ENCODE results near the gene ZNF384. TPM values are rescaled to one million over a fixed set of nuclear protein-coding genes. Genes with fewer than 3 reads are reported as not detected.
A peak's percentile ranks its signal among the peaks of the same experiment; 100 is the strongest.

Gene ZNF384
- polyA plus RNA-seq, 10 donors, result 40.6 to 62.3 (median 47.0) TPM

- DNase-seq, result peak in 1 of 3 donors; percentile 73
Measured at GRCh38 chr12:6699989-6700645, 10.9 kb upstream of the ZNF384 start.

- DNase-seq, result peak in 1 of 3 donors; percentile 18
Measured at GRCh38 chr12:6699259-6699988, 10.2 kb upstream of the ZNF384 start.

DNA sequence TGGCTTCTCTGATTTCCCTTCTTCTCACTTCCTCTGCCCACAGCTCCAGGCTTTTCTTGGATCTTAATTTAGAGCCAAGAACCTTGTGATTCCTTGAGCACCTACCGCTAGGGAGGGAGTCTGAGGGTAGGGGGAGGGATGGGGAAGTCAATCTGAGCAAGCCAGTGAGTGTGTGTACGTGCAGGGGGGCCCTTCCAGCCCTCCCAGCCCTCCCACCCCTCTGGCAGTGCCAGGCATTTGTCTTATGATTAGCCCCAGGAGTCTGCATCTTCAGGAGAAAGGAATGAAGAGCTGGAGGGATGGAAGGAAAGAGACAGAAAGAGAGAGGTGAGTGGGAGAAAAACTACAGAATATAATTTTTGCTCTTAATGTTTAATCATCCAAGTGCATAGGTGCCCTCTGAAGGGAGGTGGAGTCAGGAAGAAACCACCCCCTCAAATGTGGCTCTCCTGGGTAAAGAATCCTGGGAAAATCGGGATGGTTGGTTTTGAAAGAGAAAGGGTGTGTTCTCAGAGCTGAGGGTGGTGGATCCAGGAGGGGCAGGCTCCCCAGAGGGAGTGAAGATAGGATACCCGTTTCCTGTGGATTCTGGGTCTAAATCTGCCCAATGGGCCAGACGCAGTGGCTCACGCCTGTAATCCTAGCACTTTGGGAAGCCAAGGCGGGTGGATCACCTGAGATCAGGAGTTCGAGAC lies 9.3 kb upstream of the ZNF384 start:
- no peak for DNase-seq

- DNase-seq, result peak in 1 of 3 donors; percentile 33
Measured at GRCh38 chr12:6697584-6698351, 8.6 kb upstream of the ZNF384 start.

DNA sequence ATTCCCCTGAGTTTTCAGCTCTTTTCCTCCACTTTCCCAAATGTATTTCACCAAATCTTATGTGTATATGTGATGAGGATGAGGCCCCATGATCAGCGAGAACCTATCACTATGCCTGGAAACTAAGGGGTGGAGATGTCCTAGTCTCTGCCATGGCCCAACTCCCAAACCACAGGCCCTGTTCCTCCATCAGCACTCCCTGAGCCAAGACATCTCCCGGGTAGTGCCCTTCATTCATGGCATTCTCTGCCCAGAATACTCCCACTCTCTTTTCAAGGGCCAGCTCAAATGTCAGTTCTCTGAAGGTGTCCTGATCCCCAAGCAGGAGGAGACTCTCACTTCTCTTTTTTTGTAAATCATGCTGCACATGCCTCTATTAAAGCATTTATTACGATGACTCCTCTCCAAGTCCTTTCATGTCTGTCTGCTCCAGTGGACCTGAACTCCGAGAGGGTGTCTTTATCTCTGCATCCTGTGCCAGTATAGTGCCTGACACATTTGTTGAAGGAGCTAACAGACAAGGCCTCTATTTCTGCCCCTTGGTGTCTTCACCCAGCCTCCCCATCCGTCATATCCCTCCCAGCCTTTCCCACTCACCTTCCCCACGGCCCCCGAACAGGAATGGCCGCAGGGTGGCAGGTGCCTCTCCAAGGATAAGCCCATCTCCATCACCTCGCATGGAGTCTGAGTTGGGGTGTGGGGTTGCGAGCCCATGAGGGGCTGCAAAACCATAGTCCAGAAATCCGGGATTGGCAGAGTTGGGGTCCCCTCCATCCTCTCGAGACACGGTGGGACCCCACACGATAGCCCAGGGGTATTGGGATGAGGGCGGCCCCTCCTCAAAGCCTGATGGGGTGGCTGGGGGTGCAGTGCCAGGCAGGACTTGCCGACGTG lies 7.8 kb upstream of the ZNF384 start:
- DNase-seq, result no peak

- no peak for DNase-seq
Measured at GRCh38 chr12:6695313-6696045, 6.3 kb upstream of the ZNF384 start.

GRCh38 chr12:6694701-6695100 lies 5.5 kb upstream of the ZNF384 start:
- DNase-seq, result no peak

DNA sequence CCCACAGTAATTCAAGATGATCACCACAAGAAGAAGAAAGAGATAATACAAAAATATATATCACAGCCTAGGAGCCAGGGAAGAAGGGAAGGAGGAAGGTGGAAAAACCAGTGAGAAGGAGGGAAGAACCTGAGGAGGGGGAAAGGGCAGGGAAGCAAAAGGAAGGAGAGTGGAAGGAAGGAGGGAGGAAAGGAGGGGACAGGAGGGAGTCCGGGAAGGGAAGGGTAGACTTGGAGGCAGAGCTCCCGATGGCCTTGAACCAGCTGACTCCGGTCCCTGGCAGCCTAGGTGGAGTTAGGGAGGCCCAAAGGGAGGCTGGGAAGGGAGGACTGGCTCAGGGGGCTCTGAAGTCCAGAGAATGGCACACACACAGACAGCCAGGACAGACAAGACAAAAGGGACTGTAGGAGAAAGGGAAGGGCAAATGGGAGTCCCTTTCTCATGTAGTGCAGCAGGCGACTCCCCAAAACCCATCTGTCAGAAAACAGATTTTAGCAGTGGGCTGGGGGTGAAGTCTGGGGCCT lies 4.7 kb upstream of the ZNF384 start:
- DNase-seq, result no peak

GRCh38 chr12:6692888-6693287 lies 3.7 kb upstream of the ZNF384 start:
- DNase-seq, result no peak

GRCh38 chr12:6691473-6691872 lies 2.3 kb upstream of the ZNF384 start:
- no peak for DNase-seq

- no peak for DNase-seq
Measured at GRCh38 chr12:6688543-6688998, 604 bp downstream of the ZNF384 start.

DNA sequence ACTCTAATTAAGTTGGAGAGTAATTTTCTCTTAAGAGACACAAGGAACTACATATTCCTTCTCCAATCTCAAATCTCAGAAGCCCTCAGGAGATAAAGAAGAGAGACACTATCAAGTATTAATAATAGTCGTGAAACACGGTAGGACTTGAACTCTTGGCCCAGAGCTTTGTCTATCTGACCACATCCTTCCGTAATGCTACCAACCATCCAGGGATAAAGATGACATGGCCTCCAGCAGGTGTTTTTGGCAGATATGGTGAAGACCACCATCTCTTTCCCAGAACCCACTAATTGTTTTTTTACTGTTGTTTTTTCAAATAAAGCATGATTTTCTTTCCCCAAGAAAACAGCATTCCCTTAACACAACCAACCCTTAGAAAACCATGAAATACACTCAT lies 3.4 kb downstream of the ZNF384 start:
- DNase-seq, result no peak

DNA sequence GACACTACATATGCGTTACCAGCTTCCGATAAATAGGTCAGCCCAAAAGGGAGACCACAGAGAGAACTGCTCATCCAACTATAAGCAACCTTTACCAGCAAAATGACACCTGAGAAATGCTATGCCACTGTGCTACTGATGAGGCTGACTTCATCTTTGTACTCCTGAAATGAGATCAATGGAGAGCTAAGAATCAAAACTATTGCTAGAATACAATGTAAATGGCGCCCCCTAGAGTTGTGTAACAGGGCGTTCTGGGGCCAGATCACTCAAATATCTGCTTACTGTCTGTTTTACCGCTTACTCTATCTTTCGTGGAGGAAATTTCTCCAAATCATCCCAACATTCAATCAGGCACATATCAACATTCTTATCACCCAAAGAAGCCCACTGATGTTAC lies 4.6 kb downstream of the ZNF384 start:
- DNase-seq, result no peak

DNA sequence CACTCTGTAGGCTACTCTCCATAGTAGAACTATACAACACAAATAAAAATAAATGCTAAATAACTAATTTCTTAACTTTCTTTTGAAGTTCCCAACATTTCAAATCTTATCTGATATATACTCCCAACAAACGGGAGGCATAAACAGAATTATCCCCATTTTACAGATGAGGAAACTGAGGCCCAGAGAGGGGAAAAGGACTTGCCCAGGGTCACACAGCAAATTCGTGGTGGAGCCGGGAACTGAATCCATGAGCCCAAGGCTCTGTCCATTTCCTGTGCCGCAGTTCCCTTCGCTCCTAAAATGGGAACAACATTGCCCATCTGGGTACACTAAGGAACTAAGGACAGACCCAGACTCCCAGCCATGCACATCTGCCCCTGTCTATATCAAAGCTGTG lies 12.2 kb downstream of the ZNF384 start:
- no peak for DNase-seq

GRCh38 chr12:6672143-6672542 lies 17.0 kb downstream of the ZNF384 start:
- no peak for DNase-seq

GRCh38 chr12:6667559-6668210 lies 21.5 kb downstream of the ZNF384 start:
- no peak for DNase-seq

DNA sequence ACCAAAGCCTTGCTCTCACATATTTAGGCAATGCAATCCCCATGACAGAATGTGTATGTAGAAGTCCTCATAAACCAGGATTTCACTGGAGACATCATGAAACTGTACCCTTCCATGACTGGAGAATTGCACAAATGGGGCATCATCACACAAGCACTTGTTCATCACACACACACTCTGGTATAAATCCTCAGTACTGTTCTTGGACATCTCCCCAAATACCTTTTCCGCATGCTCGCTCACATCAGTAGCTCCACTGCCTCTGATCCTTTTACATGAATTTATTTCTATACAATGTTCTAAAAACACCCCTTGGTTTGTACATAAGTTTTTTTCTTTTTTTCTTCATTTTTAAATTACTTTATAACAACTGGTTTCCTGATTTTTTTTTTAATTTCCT lies 23.0 kb downstream of the ZNF384 start:
- no peak for DNase-seq

GRCh38 chr12:6664902-6665301 lies 24.3 kb downstream of the ZNF384 start:
- DNase-seq, result no peak

All from muscle of back (tissue), 11 donors.